Smooth muscle cell (in vitro differentiated cells): ENCODE results near the gene CCNG2. TPM values are rescaled to one million over a fixed set of nuclear protein-coding genes. Genes with fewer than 3 reads are reported as not detected.

Source experiments
- DNase-seq: peaks from one replicate; lab custom pipeline; 2025; ENCODE audit not compliant: unreplicated experiment; lab: John Stamatoyannopoulos, UW
- H2AFZ ChIP-seq: fragments of 200-600 bp; sonication (generic); 2 replicates; pipeline ENCODE4 v1.6.0; 2016; ENCODE audit warnings: antibody characterized with exemption, low read depth, mild to moderate bottlenecking
- H3F3A ChIP-seq: fragments of 200-600 bp; sonication (generic); 2 replicates; pipeline ENCODE4 v1.6.0; 2017; ENCODE audit warnings: antibody characterized with exemption, low read depth
- H3K27ac ChIP-seq: fragments of 200-600 bp; sonication (generic); 2 replicates; pipeline ENCODE4 v1.5.1; 2016; ENCODE audit warnings: low read depth, mild to moderate bottlenecking
- H3K27me3 ChIP-seq: fragments of 200-600 bp; sonication (generic); 2 replicates; pipeline ENCODE4 v1.6.1; 2016; ENCODE audit warnings: low read depth, mild to moderate bottlenecking
- H3K36me3 ChIP-seq: fragments of 200-600 bp; sonication (generic); 2 replicates; pipeline ENCODE4 v1.5.1; 2016; ENCODE audit warnings: low read depth
- H3K4me1 ChIP-seq: fragments of 200-600 bp; sonication (generic); 2 replicates; pipeline ENCODE4 v1.5.1; 2016; ENCODE audit warnings: low read depth
- H3K4me2 ChIP-seq: fragments of 200-600 bp; sonication (generic); 2 replicates; pipeline ENCODE4 v1.6.0; 2016; ENCODE audit warnings: mild to moderate bottlenecking
- H3K4me3 ChIP-seq: fragments of 200-600 bp; sonication (generic); 2 replicates; pipeline ENCODE4 v1.5.1; 2016; ENCODE audit warnings: mild to moderate bottlenecking
- H3K79me2 ChIP-seq: fragments of 200-600 bp; sonication (generic); 2 replicates; pipeline ENCODE4 v1.6.0; 2016; ENCODE audit warnings: low read depth, mild to moderate bottlenecking
- H3K9ac ChIP-seq: fragments of 200-600 bp; sonication (generic); 2 replicates; pipeline ENCODE4 v1.6.0; 2016; ENCODE audit warnings: low read depth
- H3K9me3 ChIP-seq: fragments of 200-600 bp; sonication (generic); replicated peaks from 2 replicates; pipeline ENCODE4 v1.5.1; 2016; ENCODE audit warnings: low read depth
- H4K20me1 ChIP-seq: fragments of 200-600 bp; sonication (generic); 2 replicates; pipeline ENCODE4 v1.6.0; 2016; ENCODE audit warnings: low read depth
- WGBS: methylation state at CpG from one replicate; pipeline ENCODE4 v1.1.7; 2016; ENCODE audit warnings: low lambda C conversion rate; 5-methylcytosine and 5-hydroxymethylcytosine counted together
- polyA plus RNA-seq: library from polyadenylated mRNA; unstranded; fragments of >200 nt; fragmentation: Nextera tagmentation; extraction: Ambion mirVana; gene quantifications from 2 replicates; pipeline ENCODE4 v1.2.1, GENCODE V29; 2016
- total RNA-seq: library from RNA; depleted of rRNA; stranded (reverse); fragments of >200 nt; gene quantifications from 2 replicates; pipeline ENCODE4 v1.2.3, GENCODE V29; 2014
- TF ChIP-seq, protein P1 (sequence below): fragments of 200-600 bp; sonication (generic); IDR thresholded peaks from 2 replicates; pipeline ENCODE4 v1.5.1; 2017; ENCODE audit warnings: borderline replicate concordance, mild to moderate bottlenecking, antibody characterized with exemption; ENCODE audit not compliant: insufficient read depth, poor library complexity, severe bottlenecking

CCNG2 gene
- total and polyA plus RNA-seq, 2 experiments from 2014 or later, result 59.2 to 59.8 TPM

- H3F3A ChIP-seq, result no peaks in the 10 kb centered on the region
- H3K27me3 ChIP-seq, result no peaks in the 10 kb centered on the region
- no peak overlapping the region for H2AFZ ChIP-seq
- H3K36me3 ChIP-seq, result no peaks in the 10 kb centered on the region
- no peak overlapping the region for H3K9ac ChIP-seq
- whole genome bisulfite sequencing, result 59% methylated on average over 3 of the region's 3 CpGs
- H4K20me1 ChIP-seq, result no peaks in the 10 kb centered on the region
- H3K4me3 ChIP-seq, result no peak overlapping the region
- no peak overlapping the region for H3K27ac ChIP-seq
- H3K4me2 ChIP-seq, result no peak overlapping the region
- H3K4me1 ChIP-seq, result no peaks in the 10 kb centered on the region
- no peaks in the 10 kb centered on the region for H3K79me2 ChIP-seq
- TF ChIP-seq, protein P1, sequence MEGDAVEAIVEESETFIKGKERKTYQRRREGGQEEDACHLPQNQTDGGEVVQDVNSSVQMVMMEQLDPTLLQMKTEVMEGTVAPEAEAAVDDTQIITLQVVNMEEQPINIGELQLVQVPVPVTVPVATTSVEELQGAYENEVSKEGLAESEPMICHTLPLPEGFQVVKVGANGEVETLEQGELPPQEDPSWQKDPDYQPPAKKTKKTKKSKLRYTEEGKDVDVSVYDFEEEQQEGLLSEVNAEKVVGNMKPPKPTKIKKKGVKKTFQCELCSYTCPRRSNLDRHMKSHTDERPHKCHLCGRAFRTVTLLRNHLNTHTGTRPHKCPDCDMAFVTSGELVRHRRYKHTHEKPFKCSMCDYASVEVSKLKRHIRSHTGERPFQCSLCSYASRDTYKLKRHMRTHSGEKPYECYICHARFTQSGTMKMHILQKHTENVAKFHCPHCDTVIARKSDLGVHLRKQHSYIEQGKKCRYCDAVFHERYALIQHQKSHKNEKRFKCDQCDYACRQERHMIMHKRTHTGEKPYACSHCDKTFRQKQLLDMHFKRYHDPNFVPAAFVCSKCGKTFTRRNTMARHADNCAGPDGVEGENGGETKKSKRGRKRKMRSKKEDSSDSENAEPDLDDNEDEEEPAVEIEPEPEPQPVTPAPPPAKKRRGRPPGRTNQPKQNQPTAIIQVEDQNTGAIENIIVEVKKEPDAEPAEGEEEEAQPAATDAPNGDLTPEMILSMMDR, result no peak
- no peak for DNase-seq
- H3K9me3 ChIP-seq, result no peaks in the 10 kb centered on the region
These were observed 32.4 kb upstream of the CCNG2 start for GRCh38 chr4:77124576-77124975.

DNA sequence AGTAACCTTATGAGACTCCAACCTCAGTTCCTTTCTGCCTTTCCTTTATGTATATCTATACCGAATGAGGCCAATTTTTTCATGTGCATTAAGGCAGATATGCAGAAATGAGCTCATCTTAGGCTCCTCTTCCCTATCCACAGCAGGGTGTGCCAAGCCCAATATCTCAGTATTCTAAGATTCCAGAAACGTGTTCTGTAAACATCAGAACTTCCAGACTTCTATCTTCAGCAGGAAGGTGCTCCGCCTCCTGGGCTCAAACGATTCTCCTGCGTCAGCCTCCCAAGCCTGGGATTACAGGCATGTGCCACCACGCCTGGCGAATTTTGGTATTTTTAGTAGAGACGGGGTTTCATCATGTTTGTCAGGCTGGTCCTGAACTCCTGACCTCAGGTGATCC, 31.0 kb upstream of the CCNG2 start:
- Histone ChIP-seq H3K9me3 (no peaks in the 10 kb centered on the region), H3K27ac (no peak overlapping the region), H2AFZ (no peak overlapping the region), H3K4me3 (no peak overlapping the region), H3K4me1 (no peaks in the 10 kb centered on the region), H3K4me2 (no peak overlapping the region), H3F3A (no peaks in the 10 kb centered on the region), H3K79me2 (no peaks in the 10 kb centered on the region), H4K20me1 (no peaks in the 10 kb centered on the region), H3K9ac (no peak overlapping the region), H3K27me3 (no peaks in the 10 kb centered on the region), H3K36me3 (no peaks in the 10 kb centered on the region)
- WGBS, result 58% methylated on average over 8 of the region's 8 CpGs
- TF ChIP-seq, protein P1, result no peak
- no peak for DNase-seq

DNA sequence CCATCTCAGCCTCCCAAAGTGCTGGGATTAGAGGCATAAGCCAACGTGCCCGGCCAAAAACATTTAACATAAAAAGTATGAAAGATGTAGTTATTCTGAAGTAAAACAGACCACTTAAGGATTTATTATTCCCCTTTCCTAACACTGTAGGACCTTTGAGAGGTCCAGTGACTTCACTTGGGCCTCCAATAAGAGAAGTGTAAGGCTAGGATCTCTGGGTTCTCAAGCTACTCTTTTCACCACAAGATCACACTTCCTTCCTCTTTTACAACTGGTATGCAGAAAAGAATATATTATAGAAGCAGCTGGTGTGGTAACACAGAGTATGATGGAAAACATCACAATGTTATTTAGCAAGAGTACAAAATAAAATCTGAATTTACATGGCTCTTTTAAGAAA, 30.2 kb upstream of the CCNG2 start:
- Histone ChIP-seq H3K4me1 (no peaks in the 10 kb centered on the region), H3K9me3 (no peaks in the 10 kb centered on the region), H3K9ac (no peak overlapping the region), H3K4me2 (no peak overlapping the region), H3K79me2 (no peaks in the 10 kb centered on the region), H4K20me1 (no peaks in the 10 kb centered on the region), H3K4me3 (no peak overlapping the region), H2AFZ (no peak overlapping the region), H3K27me3 (no peaks in the 10 kb centered on the region), H3F3A (no peaks in the 10 kb centered on the region), H3K36me3 (no peaks in the 10 kb centered on the region), H3K27ac (no peak overlapping the region)
- TF ChIP-seq, protein P1, result no peak
- no peak for DNase-seq
- 48% methylated on average over 2 of the region's 2 CpGs for WGBS

GRCh38 chr4:77127215-77127614, 29.8 kb upstream of the CCNG2 start:
- Histone ChIP-seq H3K4me2 (no peak overlapping the region), H4K20me1 (no peaks in the 10 kb centered on the region), H3K9me3 (no peaks in the 10 kb centered on the region), H3K27ac (no peak overlapping the region), H3K79me2 (no peaks in the 10 kb centered on the region), H3K36me3 (no peaks in the 10 kb centered on the region), H3K4me1 (no peaks in the 10 kb centered on the region), H3F3A (no peaks in the 10 kb centered on the region), H3K4me3 (no peak overlapping the region), H3K9ac (no peak overlapping the region), H2AFZ (no peak overlapping the region), H3K27me3 (no peaks in the 10 kb centered on the region)
- TF ChIP-seq, protein P1, result no peak
- WGBS, result 92% methylated on average over 2 of the region's 2 CpGs
- DNase-seq, result no peak
